Peyer's patch (tissue), 4 donors: Measurements from ENCODE around the gene RNF6.

ENCODE experiments used
- POLR2A ChIP-seq, 2 donors: fragments of 450-650 bp; IDR thresholded peaks; one replicate each; pipeline ENCODE4 v1.5.1; 2017; ENCODE audit warnings: antibody characterized with exemption in 2 of 2, mild to moderate bottlenecking in 2 of 2, moderate library complexity in 2 of 2
- TF ChIP-seq, protein P1 (sequence below), 6 experiments: fragments of 450-650 bp in 4 of 6; fragments of 200-600 bp in 2 of 6; sonication (generic) in 1 of 6; IDR thresholded peaks; one replicate each; pipeline ENCODE4 v1.5.1; 2017 to 2019; ENCODE audit warnings: antibody characterized with exemption in 6 of 6, mild to moderate bottlenecking in 3 of 6, moderate library complexity in 1 of 6

- TF ChIP-seq, protein P1, sequence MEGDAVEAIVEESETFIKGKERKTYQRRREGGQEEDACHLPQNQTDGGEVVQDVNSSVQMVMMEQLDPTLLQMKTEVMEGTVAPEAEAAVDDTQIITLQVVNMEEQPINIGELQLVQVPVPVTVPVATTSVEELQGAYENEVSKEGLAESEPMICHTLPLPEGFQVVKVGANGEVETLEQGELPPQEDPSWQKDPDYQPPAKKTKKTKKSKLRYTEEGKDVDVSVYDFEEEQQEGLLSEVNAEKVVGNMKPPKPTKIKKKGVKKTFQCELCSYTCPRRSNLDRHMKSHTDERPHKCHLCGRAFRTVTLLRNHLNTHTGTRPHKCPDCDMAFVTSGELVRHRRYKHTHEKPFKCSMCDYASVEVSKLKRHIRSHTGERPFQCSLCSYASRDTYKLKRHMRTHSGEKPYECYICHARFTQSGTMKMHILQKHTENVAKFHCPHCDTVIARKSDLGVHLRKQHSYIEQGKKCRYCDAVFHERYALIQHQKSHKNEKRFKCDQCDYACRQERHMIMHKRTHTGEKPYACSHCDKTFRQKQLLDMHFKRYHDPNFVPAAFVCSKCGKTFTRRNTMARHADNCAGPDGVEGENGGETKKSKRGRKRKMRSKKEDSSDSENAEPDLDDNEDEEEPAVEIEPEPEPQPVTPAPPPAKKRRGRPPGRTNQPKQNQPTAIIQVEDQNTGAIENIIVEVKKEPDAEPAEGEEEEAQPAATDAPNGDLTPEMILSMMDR (IDR thresholded peaks at IDR 0.05) = no peak
- no peak for TF ChIP-seq POLR2A (IDR thresholded peaks at IDR 0.05)
These were observed 13.8 kb downstream of the RNF6 start for GRCh38 chr13:26208287-26208686.
